Mesothelial cell of epicardium (in vitro differentiated cells): ENCODE results near the gene BMPR1A. TPM values are rescaled to one million over a fixed set of nuclear protein-coding genes. Genes with fewer than 3 reads are reported as not detected.

Source experiments
- DNase-seq, 2 experiments: peaks; one replicate each; pipeline ENCODE4 v3.0.0; 2021; ENCODE audit warnings: low spot score in 2 of 2; ENCODE audit not compliant: unreplicated experiment in 2 of 2
- H3K27ac Mint-ChIP-seq: 2 replicates; pipeline ENCODE4 v1.8.0; 2021; ENCODE audit warnings: mixed read lengths
- H3K27me3 Mint-ChIP-seq: 2 replicates; pipeline ENCODE4 v1.8.0; 2021; ENCODE audit warnings: low read depth, mixed read lengths
- H3K36me3 Mint-ChIP-seq: 2 replicates; pipeline ENCODE4 v1.8.0; 2021; ENCODE audit warnings: mixed read lengths
- H3K4me1 Mint-ChIP-seq: 2 replicates; pipeline ENCODE4 v1.8.0; 2021; ENCODE audit warnings: mixed read lengths
- H3K4me3 Mint-ChIP-seq: 2 replicates; pipeline ENCODE4 v1.8.0; 2021; ENCODE audit warnings: mild to moderate bottlenecking, moderate library complexity, mixed read lengths
- H3K9me3 Mint-ChIP-seq: 2 replicates; pipeline ENCODE4 v1.8.0; 2021; ENCODE audit warnings: mixed read lengths
- total RNA-seq: library from RNA; stranded (reverse); gene quantifications from 3 replicates; pipeline ENCODE4 v1.2.1, GENCODE V29; 2021
- TF ChIP-seq, protein P1 (sequence below): fragments of 200-600 bp; sonication (generic); IDR thresholded peaks from one replicate; pipeline ENCODE4 v1.5.0; 2021; ENCODE audit warnings: antibody characterized with exemption; ENCODE audit not compliant: unreplicated experiment

The BMPR1A gene
- total RNA-seq, 1 donor from 2014 or later, result 100.0 TPM

GRCh38 chr10:86715836-86716235 is 40.6 kb upstream of the BMPR1A start:
- H3K4me3 Mint-ChIP-seq, result no peak overlapping the region
- no peak overlapping the region for H3K27ac Mint-ChIP-seq
- no peaks in the 10 kb centered on the region for H3K36me3 Mint-ChIP-seq
- no peak for DNase-seq
- TF ChIP-seq, protein P1, sequence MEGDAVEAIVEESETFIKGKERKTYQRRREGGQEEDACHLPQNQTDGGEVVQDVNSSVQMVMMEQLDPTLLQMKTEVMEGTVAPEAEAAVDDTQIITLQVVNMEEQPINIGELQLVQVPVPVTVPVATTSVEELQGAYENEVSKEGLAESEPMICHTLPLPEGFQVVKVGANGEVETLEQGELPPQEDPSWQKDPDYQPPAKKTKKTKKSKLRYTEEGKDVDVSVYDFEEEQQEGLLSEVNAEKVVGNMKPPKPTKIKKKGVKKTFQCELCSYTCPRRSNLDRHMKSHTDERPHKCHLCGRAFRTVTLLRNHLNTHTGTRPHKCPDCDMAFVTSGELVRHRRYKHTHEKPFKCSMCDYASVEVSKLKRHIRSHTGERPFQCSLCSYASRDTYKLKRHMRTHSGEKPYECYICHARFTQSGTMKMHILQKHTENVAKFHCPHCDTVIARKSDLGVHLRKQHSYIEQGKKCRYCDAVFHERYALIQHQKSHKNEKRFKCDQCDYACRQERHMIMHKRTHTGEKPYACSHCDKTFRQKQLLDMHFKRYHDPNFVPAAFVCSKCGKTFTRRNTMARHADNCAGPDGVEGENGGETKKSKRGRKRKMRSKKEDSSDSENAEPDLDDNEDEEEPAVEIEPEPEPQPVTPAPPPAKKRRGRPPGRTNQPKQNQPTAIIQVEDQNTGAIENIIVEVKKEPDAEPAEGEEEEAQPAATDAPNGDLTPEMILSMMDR, result no peak
- H3K4me1 Mint-ChIP-seq, result peaks cover 16% of the 10 kb centered on the region
- peaks cover 4% of the 10 kb centered on the region for H3K27me3 Mint-ChIP-seq
- H3K9me3 Mint-ChIP-seq, result no peaks in the 10 kb centered on the region

DNA sequence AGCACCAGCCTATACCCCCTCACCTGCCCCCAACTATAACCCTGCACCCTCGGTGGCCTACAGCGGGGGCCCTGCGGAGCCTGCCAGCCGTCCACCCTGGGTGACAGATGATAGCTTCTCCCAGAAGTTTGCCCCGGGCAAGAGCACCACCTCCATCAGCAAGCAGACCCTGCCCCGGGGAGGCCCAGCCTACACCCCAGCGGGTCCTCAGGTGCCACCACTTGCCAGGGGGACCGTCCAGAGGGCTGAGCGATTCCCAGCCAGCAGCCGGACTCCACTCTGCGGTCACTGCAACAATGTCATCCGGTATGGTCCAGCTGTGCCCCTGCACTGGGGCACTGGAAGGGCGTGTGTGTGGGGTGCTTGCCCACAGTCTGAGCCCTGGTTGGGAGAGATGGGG is 40.0 kb upstream of the BMPR1A start:
- Mint-ChIP-seq H3K4me1 (peaks cover 14% of the 10 kb centered on the region), H3K9me3 (no peaks in the 10 kb centered on the region), H3K36me3 (no peaks in the 10 kb centered on the region), H3K27me3 (peaks cover 9% of the 10 kb centered on the region), H3K27ac (no peak overlapping the region), H3K4me3 (no peak overlapping the region)
- no peak for DNase-seq
- TF ChIP-seq, protein P1, result no peak

GRCh38 chr10:86718556-86718955 is 37.9 kb upstream of the BMPR1A start:
- no peak overlapping the region for H3K4me3 Mint-ChIP-seq
- DNase-seq, result no peak
- H3K36me3 Mint-ChIP-seq, result no peaks in the 10 kb centered on the region
- no peak overlapping the region for H3K27ac Mint-ChIP-seq
- H3K9me3 Mint-ChIP-seq, result no peaks in the 10 kb centered on the region
- peaks cover 9% of the 10 kb centered on the region for H3K27me3 Mint-ChIP-seq
- peaks cover 10% of the 10 kb centered on the region for H3K4me1 Mint-ChIP-seq
- TF ChIP-seq, protein P1, result no peak

- TF ChIP-seq, protein P1, result no peak
- Mint-ChIP-seq H3K9me3 (no peaks in the 10 kb centered on the region), H3K4me3 (no peak overlapping the region)
These were observed 35.2 kb upstream of the BMPR1A start for GRCh38 chr10:86721232-86721631.

DNA sequence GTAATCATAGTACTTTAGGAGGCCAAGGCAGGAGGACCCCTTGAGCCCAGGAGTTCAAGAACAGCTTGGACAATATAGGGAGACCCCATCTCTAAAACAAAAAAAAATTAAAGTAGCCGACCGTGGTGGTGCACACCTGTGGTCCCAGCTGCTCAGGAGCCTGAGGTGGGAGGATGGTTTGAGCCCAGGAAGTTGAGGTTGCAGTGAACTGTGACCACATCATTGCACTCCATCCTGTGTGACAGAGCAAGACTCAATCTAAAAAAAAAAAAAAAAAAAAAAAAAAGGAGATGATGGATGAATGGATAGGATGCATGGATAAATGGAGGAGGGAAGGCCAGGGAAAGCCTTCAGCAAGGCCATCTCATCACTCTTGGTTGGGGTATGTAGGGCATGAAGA is 33.4 kb upstream of the BMPR1A start:
- TF ChIP-seq, protein P1, result no peak
- no peak overlapping the region for H3K4me3 Mint-ChIP-seq
- DNase-seq, result no peak
- no peaks in the 10 kb centered on the region for H3K36me3 Mint-ChIP-seq
- H3K27ac Mint-ChIP-seq, result no peak overlapping the region
- H3K4me1 Mint-ChIP-seq, result no peaks in the 10 kb centered on the region
- peaks cover 12% of the 10 kb centered on the region for H3K27me3 Mint-ChIP-seq
- H3K9me3 Mint-ChIP-seq, result no peaks in the 10 kb centered on the region

More at GRCh38 chr10:86721232-86721631, 35.2 kb upstream of the BMPR1A start:
- DNase-seq, result no peak
- H3K27ac Mint-ChIP-seq, result no peak overlapping the region
- no peaks in the 10 kb centered on the region for H3K36me3 Mint-ChIP-seq
- H3K4me1 Mint-ChIP-seq, result no peaks in the 10 kb centered on the region
- H3K27me3 Mint-ChIP-seq, result peaks cover 12% of the 10 kb centered on the region

- no peak overlapping the region for H3K27ac Mint-ChIP-seq
- H3K4me3 Mint-ChIP-seq, result no peak overlapping the region
- no peaks in the 10 kb centered on the region for H3K9me3 Mint-ChIP-seq
- H3K36me3 Mint-ChIP-seq, result no peaks in the 10 kb centered on the region
- H3K27me3 Mint-ChIP-seq, result peaks cover 12% of the 10 kb centered on the region
- DNase-seq, result no peak
- H3K4me1 Mint-ChIP-seq, result no peaks in the 10 kb centered on the region
- TF ChIP-seq, protein P1, result no peak
These were observed 32.0 kb upstream of the BMPR1A start for GRCh38 chr10:86724445-86724844.
